Activated CD8-positive, alpha-beta T cell treated with anti-CD3 and anti-CD28 coated beads for 36 hours (primary cell): ENCODE results near the gene JAK1. TPM values are rescaled to one million over a fixed set of nuclear protein-coding genes. Genes with fewer than 3 reads are reported as not detected.

Source experiments
- total RNA-seq, 2 experiments: library from RNA; stranded (reverse); gene quantifications; one replicate each; pipeline ENCODE4 v1.2.3, GENCODE V29; 2021

JAK1 gene
- total RNA-seq, 2 experiments from 2014 or later, result 96.3 to 108 TPM

Other genes with a start within 250 kb of the JAK1 start
- gene RAVER2, start 221.5 kb downstream of the JAK1 start, total RNA-seq, result 1 to 10 TPM; 2.6 to 3.1 TPM
- 100 to 1,000 TPM; 151 to 156 TPM for gene AK4, start 181.7 kb upstream of the JAK1 start, total RNA-seq